K562 (cell line): Measurements from ENCODE around the gene LRRTM3. TPM values are rescaled to one million over a fixed set of nuclear protein-coding genes. Genes with fewer than 3 reads are reported as not detected.

Source experiments
- ATAC-seq: fragments of 200-7000 bp; cut with Tn5 transposase; 3 replicates; pipeline ENCODE4 v1.9.1; 2020; ENCODE audit warnings: moderate library complexity
- BruUV-seq: library from RNA; stranded (reverse); fragments of 400-500 nt; replicated peaks from 2 replicates; lab custom pipeline; 2021; lab: Mats Ljungman, UMichigan
- CTCF ChIA-PET: fragments of 300-600 bp; formaldehyde crosslinking; extraction: SDS; loops from one replicate; lab custom pipeline; 2021; ENCODE audit warnings: low intra/inter-chr PET ratio; lab: Yijun Ruan, JAX
- POLR2A ChIA-PET: fragments of 300-600, 350-650 bp; sonication (Branson Sonifier 250); formaldehyde crosslinking; extraction: SDS; loops from one replicate; lab custom pipeline; 2021; ENCODE audit warnings: antibody characterized with exemption, inconsistent platforms; lab: Yijun Ruan, JAX
- DNase-seq, 4 experiments: peaks; one replicate each; pipeline versions ENCODE4 v3.0.0 to v3.0.0-alpha.2; 2011 to 2018; ENCODE audit warnings: low spot score in 3 of 4, mixed read lengths in 3 of 4; ENCODE audit errors: extremely low read depth in 1 of 4
- FAIRE-seq: peaks from 2 replicates; lab custom pipeline; 2011; peaks lifted over from hg19 to GRCh38; lab: Jason Lieb, UNC
- H2AFZ ChIP-seq: 2 replicates; pipeline ENCODE4 v1.6.0; 2011; ENCODE audit warnings: low read depth, low read length, control low read depth, inconsistent platforms
- H3K27ac ChIP-seq: fragments of 200-600 bp; 3 replicates; pipeline ENCODE4 v1.8.0; 2011; ENCODE audit warnings: low read depth, mild to moderate bottlenecking, control low read depth, inconsistent platforms, low read length, moderate library complexity, mixed read lengths; ENCODE audit errors: extremely low read depth
- H3K27me3 ChIP-seq, 2 experiments: fragments of 300-600 bp in 1 of 2; 2 replicates in 1 of 2; 3 replicates in 1 of 2; pipeline versions ENCODE4 v1.6.0 to v1.8.0; 2011; ENCODE audit warnings: inconsistent platforms in 2 of 2, low read length in 2 of 2, mild to moderate bottlenecking in 1 of 2, mixed read lengths in 1 of 2, moderate library complexity in 1 of 2; ENCODE audit not compliant: control insufficient read depth in 2 of 2, insufficient read depth in 2 of 2
- H3K36me3 ChIP-seq: fragments of 300-600 bp; 3 replicates; pipeline ENCODE4 v1.8.0; 2011; ENCODE audit warnings: mild to moderate bottlenecking, low read length, inconsistent platforms; ENCODE audit not compliant: control insufficient read depth, insufficient read depth
- H3K4me1 ChIP-seq, 2 experiments: fragments of 200-600 bp in 1 of 2; replicated peaks in 1 of 2; 2 replicates in 1 of 2; 3 replicates in 1 of 2; pipeline versions ENCODE4 v1.5.1 to v1.8.0; 2011; ENCODE audit warnings: inconsistent platforms in 2 of 2, low read length in 2 of 2, mild to moderate bottlenecking in 1 of 2, mixed read lengths in 1 of 2, moderate library complexity in 1 of 2; ENCODE audit not compliant: control insufficient read depth in 2 of 2, insufficient read depth in 2 of 2
- H3K4me2 ChIP-seq: 2 replicates; pipeline ENCODE4 v1.6.1; 2011; ENCODE audit warnings: low read length, control low read depth, inconsistent platforms, mixed read lengths; ENCODE audit not compliant: insufficient read depth
- H3K4me3 ChIP-seq: fragments of 200-600 bp; sonication (generic), shearing (Covaris generic); 2 replicates; pipeline ENCODE4 v1.5.1; 2016; ENCODE audit warnings: control low read depth, inconsistent platforms
- H3K79me2 ChIP-seq: fragments of 200-600 bp; 3 replicates; pipeline ENCODE4 v1.8.0; 2011; ENCODE audit warnings: low read length, inconsistent platforms; ENCODE audit not compliant: control insufficient read depth, insufficient read depth
- H3K9ac ChIP-seq, 2 experiments: 2 replicates each; pipeline versions ENCODE4 v1.6.0 to v1.6.1; 2011; ENCODE audit warnings: low read depth in 2 of 2, low read length in 2 of 2, control low read depth in 1 of 2, inconsistent platforms in 1 of 2, mild to moderate bottlenecking in 1 of 2, mixed read lengths in 1 of 2; ENCODE audit not compliant: insufficient read depth in 1 of 2
- H3K9me1 ChIP-seq: one replicate; pipeline ENCODE4 v1.6.0; 2011; ENCODE audit warnings: inconsistent platforms, mild to moderate bottlenecking, low read length, moderate library complexity; ENCODE audit not compliant: control insufficient read depth, insufficient read depth
- H3K9me3 ChIP-seq: replicated peaks from 2 replicates; pipeline ENCODE4 v1.5.1; 2011; ENCODE audit warnings: low read depth, low read length, inconsistent platforms; ENCODE audit not compliant: control insufficient read depth, insufficient read depth
- H4K20me1 ChIP-seq: replicated peaks from 2 replicates; pipeline ENCODE4 v1.6.1; 2011; ENCODE audit warnings: low read length, inconsistent platforms, mixed read lengths; ENCODE audit not compliant: control insufficient read depth, insufficient read depth
- HSF4 ChIP-seq: fragments of 250-450 bp; sonication (Bioruptor Pico); IDR thresholded peaks from 2 replicates; pipeline ENCODE4 v2.1.2; 2022; ENCODE audit warnings: mild to moderate bottlenecking, moderate library complexity, borderline replicate concordance
- NBN ChIP-seq: fragments of 450-650 bp; IDR thresholded peaks from 2 replicates; pipeline ENCODE4 v1.6.1; 2016; ENCODE audit warnings: low read depth, mild to moderate bottlenecking
- ZBTB9 ChIP-seq: fragments of 450-650 bp; formaldehyde crosslinking; IDR thresholded peaks from 2 replicates; pipeline ENCODE4 v1.4.0; 2020; ENCODE audit warnings: mild to moderate bottlenecking, moderate library complexity
- ZNF253 ChIP-seq: fragments of 250-450 bp; sonication (Bioruptor Pico); conservative IDR thresholded peaks from 2 replicates; pipeline ENCODE4 v1.6.1; 2021; ENCODE audit warnings: mild to moderate bottlenecking
- WGBS: fragments of 100-300 bp; shearing (Covaris generic); methylation state at CpG from one replicate; pipeline ENCODE4 v1.1.6; 2016; ENCODE audit warnings: low coverage, mixed read lengths; ENCODE audit not compliant: insufficient coverage; ENCODE audit errors: missing lambda C conversion rate; 5-methylcytosine and 5-hydroxymethylcytosine counted together
- in situ Hi-C: fragments of 300-500 bp; cut with MboI; formaldehyde crosslinking; loops from 4 replicates; pipeline ENCODE4 v1.15.0; 2018; ENCODE audit warnings: inconsistent platforms, mixed read lengths
- intact Hi-C: fragments of 100-400 bp; cut with micrococcal nuclease; formaldehyde crosslinking; loops from 2 replicates; pipeline ENCODE4 v1.14.2; 2022
- polyA plus RNA-seq, 8 experiments: library from polyadenylated mRNA; depleted of rRNA in 4 of 8; stranded (reverse) in 5 of 8; unstranded in 3 of 8; fragments of >200 nt; fragmentation: Nextera tagmentation in 2 of 8; fragmentation: Illumina TruSeq in 1 of 8; extraction: Ambion mirVana in 2 of 8; extraction: Trizol in 1 of 8; gene quantifications; 2 replicates each; pipeline versions ENCODE4 v1.2.1 to v1.2.3, GENCODE V29; 2011 to 2014; ENCODE audit warnings: inconsistent platforms in 1 of 8, missing spikeins in 1 of 8
- total RNA-seq, 7 experiments: library from RNA; depleted of rRNA in 6 of 7; stranded (reverse); fragments of >200 nt in 6 of 7; fragmentation: Illumina TruSeq in 2 of 7; extraction: Trizol in 2 of 7; gene quantifications; 2 replicates each; pipeline versions ENCODE4 v1.2.1 to v1.2.3, GENCODE V29; 2011 to 2021; ENCODE audit warnings: low replicate concordance in 1 of 7

The LRRTM3 gene
- total and polyA plus RNA-seq, 9 of the 15 experiments (the other 6 are each of a cell fraction or from before 2014, with no cell fraction given) = not detected

GRCh38 chr10:67140641-67141040, 214.8 kb downstream of the LRRTM3 start:
- no peak for ATAC-seq
- DNase-seq = no peak
- H3K9me3 ChIP-seq = no peaks in the 10 kb centered on the region
- H3K4me3 ChIP-seq = no peak overlapping the region
- H3K4me2 ChIP-seq = no peak overlapping the region
- H2AFZ ChIP-seq = no peak overlapping the region
- POLR2A ChIA-PET = no interaction called here
- no peaks in the 10 kb centered on the region for H4K20me1 ChIP-seq
- no peaks in the 10 kb centered on the region for H3K9me1 ChIP-seq
- intact Hi-C loops (no loop called here), in situ Hi-C loops (no loop called here)
- no peaks in the 10 kb centered on the region for H3K4me1 ChIP-seq
- H3K9ac ChIP-seq = no peak overlapping the region
- H3K36me3 ChIP-seq = no peaks in the 10 kb centered on the region
- BruUV-seq = no TSS peak
- no peak for FAIRE-seq
- TF ChIP-seq ZBTB9 (CRISPR knock-in tag) (no peak), NBN (no peak), ZNF253 (CRISPR knock-in tag) (no peak)
- no peak overlapping the region for H3K27ac ChIP-seq
- H3K27me3 ChIP-seq = no peaks in the 10 kb centered on the region
- no peaks in the 10 kb centered on the region for H3K79me2 ChIP-seq
- CTCF ChIA-PET = no interaction called here
- 0% methylated on average over 2 of the region's 2 CpGs for WGBS

GRCh38 chr10:67141300-67141699, 215.5 kb downstream of the LRRTM3 start:
- BruUV-seq = no TSS peak
- Histone ChIP-seq H3K27ac (no peak overlapping the region), H3K36me3 (no peaks in the 10 kb centered on the region), H3K9me3 (no peaks in the 10 kb centered on the region), H3K4me2 (no peak overlapping the region), H4K20me1 (no peaks in the 10 kb centered on the region), H2AFZ (no peak overlapping the region), H3K79me2 (no peaks in the 10 kb centered on the region), H3K27me3 (no peaks in the 10 kb centered on the region), H3K4me3 (no peak overlapping the region), H3K9ac (no peak overlapping the region)
- DNase-seq = no peak
- no peak for ATAC-seq
- FAIRE-seq = no peak
- CTCF ChIA-PET = no interaction called here
- intact Hi-C loops = no loop called here
- POLR2A ChIA-PET = no interaction called here
- in situ Hi-C loops = no loop called here
- 0% methylated on average over 6 of the region's 6 CpGs for WGBS
- TF ChIP-seq HSF4 (CRISPR knock-in tag) = no peak
- TF ChIP-seq, all 486 proteins: peak for 0
- Histone ChIP-seq H3K4me1 (no peaks in the 10 kb centered on the region), H3K9me1 (no peaks in the 10 kb centered on the region)
